ENCODE results near the gene LIN7A. TPM values are rescaled to one million over a fixed set of nuclear protein-coding genes. Genes with fewer than 3 reads are reported as not detected.

Gene LIN7A
- total RNA-seq (2014; rRNA removed; shearing (Covaris generic)), result not detected in 2 replicates

GRCh38 chr12:80937391-80938238, at the start of gene LIN7A:
LIN7A (minus strand) TSS chr12:80937934; CDS start chr12:80937722, 212 bp downstream.
- in situ Hi-C loops (cut with HindIII; ENCODE audit: low sequenced_read_pairs), result no loop called here
- peak; percentile 84 for DNase-seq (ENCODE audit: low spot score)

GRCh38 chr12:80986224-80986623, 48.5 kb upstream of the LIN7A start:
- no peak for DNase-seq (ENCODE audit: low spot score)
- in situ Hi-C loops (cut with HindIII; ENCODE audit: low sequenced_read_pairs), result no loop called here

GRCh38 chr12:80979816-80980215, 42.1 kb upstream of the LIN7A start:
- in situ Hi-C loops (cut with HindIII; ENCODE audit: low sequenced_read_pairs), result no loop called here
- DNase-seq (ENCODE audit: low spot score), result no peak

GRCh38 chr12:80979251-80979650, 41.5 kb upstream of the LIN7A start:
- in situ Hi-C loops (cut with HindIII; ENCODE audit: low sequenced_read_pairs), result no loop called here

GRCh38 chr12:80977346-80977745, 39.6 kb upstream of the LIN7A start:
- in situ Hi-C loops (cut with HindIII; ENCODE audit: low sequenced_read_pairs), result no loop called here
- no peak for DNase-seq (ENCODE audit: low spot score)

More at GRCh38 chr12:80979251-80979650, 41.5 kb upstream of the LIN7A start:
- no peak for DNase-seq (ENCODE audit: low spot score)

- DNase-seq (ENCODE audit: low spot score), result no peak
- in situ Hi-C loops (cut with HindIII; ENCODE audit: low sequenced_read_pairs), result no loop called here
These were observed 30.6 kb upstream of the LIN7A start for GRCh38 chr12:80968326-80968725.

- no peak for DNase-seq (ENCODE audit: low spot score)
- in situ Hi-C loops (cut with HindIII; ENCODE audit: low sequenced_read_pairs), result no loop called here
These were observed 29.8 kb upstream of the LIN7A start for GRCh38 chr12:80967565-80967964.

- in situ Hi-C loops (cut with HindIII; ENCODE audit: low sequenced_read_pairs), result no loop called here
- no peak for DNase-seq (ENCODE audit: low spot score)
These were observed 28.3 kb upstream of the LIN7A start for GRCh38 chr12:80966001-80966400.

- DNase-seq (ENCODE audit: low spot score), result no peak
These were observed 20.4 kb upstream of the LIN7A start for GRCh38 chr12:80958162-80958561.

GRCh38 chr12:80954857-80955520, 17.3 kb upstream of the LIN7A start:
- no peak for DNase-seq (ENCODE audit: low spot score)
- in situ Hi-C loops (cut with HindIII; ENCODE audit: low sequenced_read_pairs), result no loop called here

More at GRCh38 chr12:80958162-80958561, 20.4 kb upstream of the LIN7A start:
- in situ Hi-C loops (cut with HindIII; ENCODE audit: low sequenced_read_pairs), result no loop called here

- in situ Hi-C loops (cut with HindIII; ENCODE audit: low sequenced_read_pairs), result no loop called here
- DNase-seq (ENCODE audit: low spot score), result no peak
These were observed 14.7 kb upstream of the LIN7A start for GRCh38 chr12:80952443-80952842.

GRCh38 chr12:80946591-80946990, 8.9 kb upstream of the LIN7A start:
- DNase-seq (ENCODE audit: low spot score), result peak; percentile 29
- in situ Hi-C loops (cut with HindIII; ENCODE audit: low sequenced_read_pairs), result no loop called here

GRCh38 chr12:80943338-80943737, 5.6 kb upstream of the LIN7A start:
- no peak for DNase-seq (ENCODE audit: low spot score)
- in situ Hi-C loops (cut with HindIII; ENCODE audit: low sequenced_read_pairs), result no loop called here

- in situ Hi-C loops (cut with HindIII; ENCODE audit: low sequenced_read_pairs), result no loop called here
- no peak for DNase-seq (ENCODE audit: low spot score)
These were observed 4.2 kb upstream of the LIN7A start for GRCh38 chr12:80941916-80942315.

GRCh38 chr12:80939231-80939950, 1.7 kb upstream of the LIN7A start:
- in situ Hi-C loops (cut with HindIII; ENCODE audit: low sequenced_read_pairs), result no loop called here
- no peak for DNase-seq (ENCODE audit: low spot score)

- DNase-seq (ENCODE audit: low spot score), result no peak
- in situ Hi-C loops (cut with HindIII; ENCODE audit: low sequenced_read_pairs), result no loop called here
These were observed 663 bp upstream of the LIN7A start for GRCh38 chr12:80938397-80938796.

- in situ Hi-C loops (cut with HindIII; ENCODE audit: low sequenced_read_pairs), result no loop called here
- no peak for DNase-seq (ENCODE audit: low spot score)
These were observed 918 bp downstream of the LIN7A start for GRCh38 chr12:80936642-80937390.

GRCh38 chr12:80936353-80936641, 1.4 kb downstream of the LIN7A start:
- in situ Hi-C loops (cut with HindIII; ENCODE audit: low sequenced_read_pairs), result no loop called here
- peak; percentile 82 for DNase-seq (ENCODE audit: low spot score)

GRCh38 chr12:80935111-80935510, 2.6 kb downstream of the LIN7A start:
- in situ Hi-C loops (cut with HindIII; ENCODE audit: low sequenced_read_pairs), result no loop called here
- DNase-seq (ENCODE audit: low spot score), result peak; percentile 57
